Neural progenitor cell (in vitro differentiated cells): Measurements from ENCODE around the gene KAT8.

ENCODE experiments used
- CTCF ChIP-seq: fragments of 200-600 bp; sonication (generic); IDR thresholded peaks from 2 replicates; pipeline ENCODE4 v1.5.1; 2017; ENCODE audit warnings: antibody characterized with exemption, mild to moderate bottlenecking
- EZH2 ChIP-seq: fragments of 200-600 bp; sonication (generic); IDR thresholded peaks from 2 replicates; pipeline ENCODE4 v1.6.1; 2017; ENCODE audit warnings: antibody characterized with exemption, mild to moderate bottlenecking, moderate library complexity
- EZH2phosphoT487 ChIP-seq: fragments of 200-600 bp; sonication (generic); IDR thresholded peaks from 2 replicates; pipeline ENCODE4 v1.6.1; 2017; ENCODE audit warnings: antibody characterized with exemption

DNA sequence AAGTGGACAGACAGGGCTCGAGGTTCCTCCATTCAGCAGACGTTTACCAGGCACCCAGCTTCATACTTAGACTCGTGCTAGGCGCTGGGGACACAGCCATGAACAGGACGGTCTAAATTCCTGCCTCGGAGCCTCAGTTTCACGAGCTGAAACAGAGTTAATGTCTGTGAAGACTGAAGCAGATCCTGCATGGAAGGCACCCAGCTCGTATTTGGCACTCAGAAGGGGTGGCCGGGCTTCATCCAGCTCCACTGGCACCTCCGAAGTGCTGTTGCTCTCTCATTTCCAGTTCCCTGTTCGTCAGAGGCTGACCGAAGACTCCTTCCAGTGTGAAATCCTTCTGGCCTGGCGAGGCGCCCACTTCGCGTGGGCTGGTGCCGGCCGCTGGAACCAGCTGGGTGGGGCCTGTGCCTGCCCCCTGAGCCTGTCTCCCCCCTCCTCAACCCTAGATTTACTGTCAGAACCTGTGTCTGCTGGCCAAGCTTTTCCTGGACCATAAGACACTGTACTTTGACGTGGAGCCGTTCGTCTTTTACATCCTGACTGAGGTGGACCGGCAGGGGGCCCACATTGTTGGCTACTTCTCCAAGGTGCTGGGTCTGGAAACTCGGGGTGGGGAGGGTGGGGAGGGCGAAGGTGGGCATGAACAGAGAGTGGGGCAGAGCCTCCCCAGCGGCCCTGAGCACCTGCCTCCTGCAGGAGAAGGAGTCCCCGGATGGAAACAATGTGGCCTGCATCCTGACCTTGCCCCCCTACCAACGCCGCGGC is 12.3 kb downstream of the KAT8 start:
- no peak for TF ChIP-seq CTCF
- TF ChIP-seq EZH2: no peak
- no peak for TF ChIP-seq EZH2phosphoT487
